Endodermal cell (in vitro differentiated cells): ENCODE data around the gene CLEC2A. TPM values are rescaled to one million over a fixed set of nuclear protein-coding genes. Genes with fewer than 3 reads are reported as not detected.

ENCODE experiments used
- DNase-seq: peaks from one replicate; pipeline ENCODE4 v3.0.0-alpha.2; 2017
- H3K27ac ChIP-seq: 2 replicates; pipeline ENCODE4 v1.5.1; 2013; ENCODE audit warnings: mild to moderate bottlenecking, low read depth, low read length, moderate library complexity
- H3K27me3 ChIP-seq: 2 replicates; pipeline ENCODE4 v1.6.1; 2013; ENCODE audit warnings: mild to moderate bottlenecking, low read length, moderate library complexity; ENCODE audit not compliant: insufficient read depth, control insufficient read depth, poor library complexity, severe bottlenecking
- H3K36me3 ChIP-seq: 2 replicates; pipeline ENCODE4 v1.7.0; 2013; ENCODE audit warnings: mild to moderate bottlenecking, low read length, moderate library complexity; ENCODE audit not compliant: control insufficient read depth, insufficient read depth
- H3K4me1 ChIP-seq: one replicate; pipeline ENCODE4 v1.7.0; 2013; ENCODE audit warnings: low read length; ENCODE audit not compliant: control insufficient read depth, insufficient read depth
- H3K4me3 ChIP-seq: 2 replicates; pipeline ENCODE4 v1.5.1; 2013; ENCODE audit warnings: mild to moderate bottlenecking, low read length, moderate library complexity
- H3K9ac ChIP-seq: 2 replicates; pipeline ENCODE4 v1.6.1; 2013; ENCODE audit warnings: mild to moderate bottlenecking, low read length, moderate library complexity; ENCODE audit not compliant: poor library complexity, severe bottlenecking; ENCODE audit errors: extremely low read depth
- H3K9me3 ChIP-seq: 2 replicates; pipeline ENCODE4 v1.6.1; 2013; ENCODE audit warnings: mild to moderate bottlenecking, low read length, moderate library complexity; ENCODE audit not compliant: control insufficient read depth
- H3K27ac Mint-ChIP-seq: 2 replicates; pipeline ENCODE4 v1.8.0; 2020; ENCODE audit warnings: mixed read lengths
- H3K27me3 Mint-ChIP-seq: 2 replicates; pipeline ENCODE4 v1.8.0; 2021; ENCODE audit warnings: mild to moderate bottlenecking, mixed read lengths; ENCODE audit not compliant: insufficient read depth
- H3K36me3 Mint-ChIP-seq: 2 replicates; pipeline ENCODE4 v1.8.0; 2020; ENCODE audit warnings: low read depth, mixed read lengths
- H3K4me1 Mint-ChIP-seq: 2 replicates; pipeline ENCODE4 v1.8.0; 2020; ENCODE audit warnings: mixed read lengths
- H3K4me3 Mint-ChIP-seq: 2 replicates; pipeline ENCODE4 v1.8.0; 2020; ENCODE audit warnings: mild to moderate bottlenecking, moderate library complexity, mixed read lengths
- H3K9me3 Mint-ChIP-seq: 2 replicates; pipeline ENCODE4 v1.8.0; 2020; ENCODE audit warnings: mild to moderate bottlenecking, mixed read lengths
- WGBS, 2 experiments: methylation state at CpG; one replicate each; pipeline versions ENCODE4 v1.1.5 to v1.1.7; 2013; ENCODE audit warnings: missing lambda C conversion rate in 2 of 2, mixed read lengths in 1 of 2; ENCODE audit not compliant: insufficient coverage in 1 of 2, insufficient read length in 1 of 2; 5-methylcytosine and 5-hydroxymethylcytosine counted together
- total RNA-seq, 2 donors: library from RNA; stranded (reverse); fragmentation: NEBNext Ultra II Directional in 1 of 2; extraction: Animal tissue kit (Norgen Biotek cat#: 25700) in 1 of 2; gene quantifications; 2 replicates in 1 of 2; 3 replicates in 1 of 2; pipeline ENCODE4 v1.2.1, GENCODE V29; 2021
- TF ChIP-seq, protein P1 (sequence below): fragments of 200-600 bp; sonication (generic); conservative IDR thresholded peaks from 2 replicates; pipeline ENCODE4 v1.5.0; 2021; ENCODE audit warnings: antibody characterized with exemption, mild to moderate bottlenecking

Gene CLEC2A
- total RNA-seq, 2 donors from 2014 or later: 3.8 TPM; not detected in 1

GRCh38 chr12:9895215-9895971 lies 36.8 kb downstream of the CLEC2A start:
- no peaks in the 10 kb centered on the region for H3K36me3 ChIP-seq
- H3K9ac ChIP-seq: no peak overlapping the region
- TF ChIP-seq, protein P1, sequence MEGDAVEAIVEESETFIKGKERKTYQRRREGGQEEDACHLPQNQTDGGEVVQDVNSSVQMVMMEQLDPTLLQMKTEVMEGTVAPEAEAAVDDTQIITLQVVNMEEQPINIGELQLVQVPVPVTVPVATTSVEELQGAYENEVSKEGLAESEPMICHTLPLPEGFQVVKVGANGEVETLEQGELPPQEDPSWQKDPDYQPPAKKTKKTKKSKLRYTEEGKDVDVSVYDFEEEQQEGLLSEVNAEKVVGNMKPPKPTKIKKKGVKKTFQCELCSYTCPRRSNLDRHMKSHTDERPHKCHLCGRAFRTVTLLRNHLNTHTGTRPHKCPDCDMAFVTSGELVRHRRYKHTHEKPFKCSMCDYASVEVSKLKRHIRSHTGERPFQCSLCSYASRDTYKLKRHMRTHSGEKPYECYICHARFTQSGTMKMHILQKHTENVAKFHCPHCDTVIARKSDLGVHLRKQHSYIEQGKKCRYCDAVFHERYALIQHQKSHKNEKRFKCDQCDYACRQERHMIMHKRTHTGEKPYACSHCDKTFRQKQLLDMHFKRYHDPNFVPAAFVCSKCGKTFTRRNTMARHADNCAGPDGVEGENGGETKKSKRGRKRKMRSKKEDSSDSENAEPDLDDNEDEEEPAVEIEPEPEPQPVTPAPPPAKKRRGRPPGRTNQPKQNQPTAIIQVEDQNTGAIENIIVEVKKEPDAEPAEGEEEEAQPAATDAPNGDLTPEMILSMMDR: no peak
- Mint-ChIP-seq H3K27me3 (no peaks in the 10 kb centered on the region), H3K36me3 (no peaks in the 10 kb centered on the region), H3K9me3 (no peaks in the 10 kb centered on the region), H3K4me3 (no peak overlapping the region), H3K27ac (no peak overlapping the region), H3K4me1 (peaks cover 3% of the 10 kb centered on the region)
- no peak for DNase-seq
- WGBS, 2 experiments: 92 to 97% methylated on average over 3 to 6 of the region's 6 CpGs
- H3K9me3 ChIP-seq: no peaks in the 10 kb centered on the region
- H3K27me3 ChIP-seq: no peaks in the 10 kb centered on the region
- no peak overlapping the region for H3K4me3 ChIP-seq
- no peak overlapping the region for H3K27ac ChIP-seq
- no peaks in the 10 kb centered on the region for H3K4me1 ChIP-seq

- DNase-seq: no peak
- H3K27ac Mint-ChIP-seq: no peak overlapping the region
- no peak overlapping the region for H3K4me3 Mint-ChIP-seq
- TF ChIP-seq, protein P1: no peak
- no peaks in the 10 kb centered on the region for H3K9me3 Mint-ChIP-seq
- no peaks in the 10 kb centered on the region for H3K27me3 Mint-ChIP-seq
- H3K9ac ChIP-seq: no peak overlapping the region
- H3K4me3 ChIP-seq: no peak overlapping the region
- no peaks in the 10 kb centered on the region for H3K4me1 ChIP-seq
- no peaks in the 10 kb centered on the region for H3K4me1 Mint-ChIP-seq
- no peaks in the 10 kb centered on the region for H3K36me3 ChIP-seq
- 95 to 100% methylated on average over 1 to 4 of the region's 4 CpGs for WGBS, 2 experiments
- no peak overlapping the region for H3K27ac ChIP-seq
- no peaks in the 10 kb centered on the region for H3K9me3 ChIP-seq
- no peaks in the 10 kb centered on the region for H3K36me3 Mint-ChIP-seq
- no peaks in the 10 kb centered on the region for H3K27me3 ChIP-seq
These were observed 43.4 kb downstream of the CLEC2A start for GRCh38 chr12:9888665-9889273.

DNA sequence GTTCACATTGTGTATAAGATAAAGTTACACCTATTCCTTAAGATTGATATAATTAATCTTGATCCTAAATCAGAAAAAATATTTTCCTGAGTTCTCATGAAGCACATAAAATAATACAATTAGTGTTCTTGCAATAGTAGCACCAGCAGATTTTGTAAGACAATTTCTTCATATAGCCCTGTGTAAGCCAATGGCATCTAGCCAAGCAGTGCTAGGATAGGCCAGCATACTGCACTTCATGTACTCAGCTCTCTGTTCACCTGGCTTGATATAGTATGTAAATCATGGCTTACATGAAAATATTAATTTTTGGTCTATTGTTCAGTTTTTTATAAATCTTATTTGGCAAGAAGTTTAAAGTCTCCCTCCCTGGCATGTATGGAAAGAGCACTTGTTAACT lies 49.0 kb downstream of the CLEC2A start:
- Mint-ChIP-seq H3K4me1 (no peaks in the 10 kb centered on the region), H3K27me3 (no peaks in the 10 kb centered on the region), H3K36me3 (no peaks in the 10 kb centered on the region), H3K27ac (no peak overlapping the region), H3K4me3 (no peak overlapping the region), H3K9me3 (no peaks in the 10 kb centered on the region)
- Histone ChIP-seq H3K9ac (no peak overlapping the region), H3K9me3 (no peaks in the 10 kb centered on the region), H3K4me1 (no peaks in the 10 kb centered on the region), H3K4me3 (no peak overlapping the region), H3K27me3 (no peaks in the 10 kb centered on the region), H3K36me3 (no peaks in the 10 kb centered on the region), H3K27ac (no peak overlapping the region)
- no peak for DNase-seq
- TF ChIP-seq, protein P1: no peak
